Stomach (tissue), 9 donors: ENCODE results near the gene ENTPD6. TPM values are rescaled to one million over a fixed set of nuclear protein-coding genes. Genes with fewer than 3 reads are reported as not detected.

ENCODE experiments used
- DNase-seq, 2 donors: peaks; one replicate each; pipeline versions ENCODE4 v3.0.0 to v3.0.0-alpha.2; 2013 to 2019
- H3K27ac ChIP-seq, 5 donors: fragments of 200-600 bp in 4 of 5; sonication (generic) in 4 of 5; one replicate each; pipeline ENCODE4 v1.5.1; 2013 to 2019; ENCODE audit warnings: mild to moderate bottlenecking in 1 of 5, moderate library complexity in 1 of 5
- H3K27me3 ChIP-seq, 3 donors: fragments of 200-600 bp; sonication (generic); one replicate each; pipeline ENCODE4 v1.5.1; 2017 to 2019; ENCODE audit warnings: mixed run types in 1 of 3
- H3K36me3 ChIP-seq, 4 donors: fragments of 200-600 bp; sonication (generic); 1 replicate in 3 of 4; 2 replicates in 1 of 4; pipeline ENCODE4 v1.5.1; 2016 to 2019
- H3K4me1 ChIP-seq, 4 donors: fragments of 200-600 bp; sonication (generic); one replicate each; pipeline ENCODE4 v1.5.1; 2016 to 2019
- H3K4me3 ChIP-seq, 4 donors: fragments of 200-600 bp; sonication (generic) in 3 of 4; one replicate each; pipeline ENCODE4 v1.5.1; 2016 to 2019; ENCODE audit warnings: mild to moderate bottlenecking in 1 of 4
- H3K9me3 ChIP-seq, 4 donors: fragments of 200-600 bp; sonication (generic); one replicate each; pipeline ENCODE4 v1.5.1; 2016 to 2019
- CTCF ChIP-seq, 7 experiments: fragments of 450-650 bp in 4 of 7; fragments of 200-600 bp in 3 of 7; sonication (generic) in 3 of 7; IDR thresholded peaks; one replicate each; pipeline ENCODE4 v1.5.1; 2016 to 2019; ENCODE audit warnings: antibody characterized with exemption in 7 of 7, control low read depth in 2 of 7, mild to moderate bottlenecking in 1 of 7
- EP300 ChIP-seq: sonication (generic); formaldehyde crosslinking; IDR thresholded peaks from one replicate; pipeline ENCODE4 v1.6.1; 2017; ENCODE audit warnings: antibody characterized with exemption
- POLR2A ChIP-seq, 4 donors: fragments of 450-650 bp; IDR thresholded peaks; one replicate each; pipeline ENCODE4 v1.6.1; 2016; ENCODE audit warnings: antibody characterized with exemption in 4 of 4, control low read depth in 2 of 4, mild to moderate bottlenecking in 1 of 4, moderate library complexity in 1 of 4
- POLR2AphosphoS5 ChIP-seq, 3 donors: sonication (generic); formaldehyde crosslinking; IDR thresholded peaks; one replicate each; pipeline ENCODE4 v1.6.1; 2016; ENCODE audit warnings: antibody characterized with exemption in 3 of 3
- WGBS, 5 donors: extraction: QIAGEN DNeasy Blood & Tissue Kit in 3 of 5; methylation state at CpG; one replicate each; pipeline versions ENCODE4 v1.1.5 to v1.1.7; 2013 to 2018; 5-methylcytosine and 5-hydroxymethylcytosine counted together
- intact Hi-C: fragments of 100-400 bp; cut with DNase I; formaldehyde crosslinking; loops from one replicate; pipeline ENCODE4 v1.15.1; 2023; ENCODE audit warnings: low total_unique reads
- polyA plus RNA-seq, 3 donors: library from polyadenylated mRNA; stranded (reverse); fragments of 200-250 nt; gene quantifications; one replicate each; pipeline ENCODE4 v1.2.3, GENCODE V29; 2013
- total RNA-seq, 5 donors: library from RNA; depleted of rRNA; stranded (reverse); fragments of >200 nt; gene quantifications; one replicate each; pipeline versions ENCODE4 v1.1.0 to v1.2.3, GENCODE V29; 2014 to 2016
- donor health status: healthy with polysubstance abuse.
- donor health status: Bipolar disorder and iron deficiency.
- donor health status: healthy.

ENTPD6 gene
- total and polyA plus RNA-seq, 8 donors, result 38.5 to 110 (median 66.5) TPM

- peak in 1 of 2 donors; percentile 23 for DNase-seq
- Histone ChIP-seq H3K36me3 (peaks cover 29 to 53% (median 44%) of the 10 kb centered on the region in 4 donors), H3K27me3 (no peaks in the 10 kb centered on the region), H3K27ac (no peak overlapping the region), H3K4me3 (no peak overlapping the region), H3K9me3 (no peaks in the 10 kb centered on the region), H3K4me1 (peaks cover 0 to 15% (median 3%) of the 10 kb centered on the region in 4 donors)
- no peak for TF ChIP-seq POLR2A (IDR thresholded peaks at IDR 0.05)
- no peak for TF ChIP-seq EP300
- TF ChIP-seq CTCF (IDR thresholded peaks at IDR 0.05), result no peak
- TF ChIP-seq POLR2AphosphoS5 (IDR thresholded peaks at IDR 0.05), result no peak
- intact Hi-C loops, result no loop called here
- WGBS, 5 donors, result 90 to 95% (median 94%) methylated on average over 15 to 22 of the region's 22 CpGs
Observed at GRCh38 chr20:25207149-25207959, 11.8 kb downstream of the ENTPD6 start.

- no peak overlapping the region for H3K27ac ChIP-seq
- H3K4me3 ChIP-seq, result no peak overlapping the region
- no peaks in the 10 kb centered on the region for H3K27me3 ChIP-seq
- no peak for TF ChIP-seq CTCF (IDR thresholded peaks at IDR 0.05)
- TF ChIP-seq EP300, result no peak
- TF ChIP-seq POLR2A (IDR thresholded peaks at IDR 0.05), result no peak
- no peak for TF ChIP-seq POLR2AphosphoS5 (IDR thresholded peaks at IDR 0.05)
- H3K4me1 ChIP-seq, result peaks cover 0 to 15% (median 3%) of the 10 kb centered on the region in 4 donors
- peaks cover 30 to 60% (median 51%) of the 10 kb centered on the region in 4 donors for H3K36me3 ChIP-seq
- intact Hi-C loops, result no loop called here
- H3K9me3 ChIP-seq, result no peaks in the 10 kb centered on the region
- DNase-seq, result peak in 1 of 2 donors; percentile 16
- WGBS, 5 donors, result 75 to 83% (median 78%) methylated on average over 9 of the region's 9 CpGs
Observed at GRCh38 chr20:25207960-25208534, 12.5 kb downstream of the ENTPD6 start.

- Histone ChIP-seq H3K4me3 (no peak overlapping the region), H3K9me3 (no peaks in the 10 kb centered on the region), H3K27ac (no peak overlapping the region), H3K4me1 (peaks cover 0 to 6% (median 3%) of the 10 kb centered on the region in 4 donors), H3K27me3 (no peaks in the 10 kb centered on the region), H3K36me3 (peaks cover 42 to 74% (median 65%) of the 10 kb centered on the region in 4 donors)
- intact Hi-C loops, result no loop called here
- no peak for TF ChIP-seq CTCF (IDR thresholded peaks at IDR 0.05)
- no peak for TF ChIP-seq POLR2A (IDR thresholded peaks at IDR 0.05)
- TF ChIP-seq POLR2AphosphoS5 (IDR thresholded peaks at IDR 0.05), result no peak
- no peak for TF ChIP-seq EP300
- DNase-seq, result no peak
- 92 to 100% (median 95%) methylated on average over 1 of the region's 1 CpG for WGBS, 5 donors
Observed at GRCh38 chr20:25209400-25209799, 13.9 kb downstream of the ENTPD6 start.

DNA sequence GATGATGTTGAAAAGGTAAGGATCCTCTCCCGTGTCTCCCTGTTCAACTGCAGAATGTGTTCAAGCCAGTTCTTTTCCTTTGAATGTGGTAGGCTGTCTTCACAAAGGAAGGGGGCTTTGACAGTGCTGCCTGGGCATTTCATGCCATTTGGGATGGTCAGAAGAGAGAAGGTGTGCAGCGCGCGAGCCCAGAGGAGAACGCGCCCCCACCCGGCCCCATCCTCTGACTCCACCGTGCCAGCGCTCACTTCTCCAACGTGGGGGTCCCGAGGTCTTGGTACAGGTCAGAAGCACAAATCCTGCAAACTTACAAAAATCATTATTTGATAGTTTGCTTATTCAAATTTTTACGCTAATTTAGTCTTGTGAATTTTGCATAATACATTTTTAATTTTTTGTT is 14.4 kb downstream of the ENTPD6 start:
- H3K4me3 ChIP-seq, result no peak overlapping the region
- intact Hi-C loops, result no loop called here
- H3K27me3 ChIP-seq, result no peaks in the 10 kb centered on the region
- no peak for TF ChIP-seq POLR2AphosphoS5 (IDR thresholded peaks at IDR 0.05)
- no peak for TF ChIP-seq POLR2A (IDR thresholded peaks at IDR 0.05)
- no peak for TF ChIP-seq EP300
- no peak for TF ChIP-seq CTCF (IDR thresholded peaks at IDR 0.05)
- H3K4me1 ChIP-seq, result peaks cover 0 to 6% (median 3%) of the 10 kb centered on the region in 4 donors
- no peaks in the 10 kb centered on the region for H3K9me3 ChIP-seq
- 95 to 98% (median 96%) methylated on average over 12 of the region's 12 CpGs for WGBS, 5 donors
- no peak overlapping the region for H3K27ac ChIP-seq
- H3K36me3 ChIP-seq, result peaks cover 43 to 79% (median 70%) of the 10 kb centered on the region in 4 donors
- DNase-seq, result peak in 1 of 2 donors; percentile 19
